ENCODE results near the gene CRYAB.

CRYAB gene

GRCh38 chr11:111923351-111923788 lies 11.8 kb upstream of the CRYAB start:
- DNase-seq (ENCODE audit: extremely low read depth, low read depth): no peak
- no peak for TF ChIP-seq CTCF (IDR thresholded peaks at IDR 0.05; ENCODE audit: low read depth, low read length)

- no peak for DNase-seq (ENCODE audit: extremely low read depth, low read depth)
- TF ChIP-seq CTCF (IDR thresholded peaks at IDR 0.05; ENCODE audit: low read depth, low read length): no peak
These were observed 11.2 kb upstream of the CRYAB start for GRCh38 chr11:111922803-111923202.

- TF ChIP-seq CTCF (IDR thresholded peaks at IDR 0.05; ENCODE audit: low read depth, low read length): no peak
- DNase-seq (ENCODE audit: extremely low read depth, low read depth): no peak
These were observed 10.1 kb upstream of the CRYAB start for GRCh38 chr11:111921541-111922230.

- no peak for DNase-seq (ENCODE audit: extremely low read depth, low read depth)
- TF ChIP-seq CTCF (IDR thresholded peaks at IDR 0.05; ENCODE audit: low read depth, low read length): no peak
These were observed 9.3 kb upstream of the CRYAB start for GRCh38 chr11:111920908-111921307.

GRCh38 chr11:111918390-111919256 lies 7.1 kb upstream of the CRYAB start, which contains the start of gene C11orf52:
Gene C11orf52 (plus strand): TSS chr11:111918913. CDS start chr11:111918973, 60 bp downstream.
- no peak for DNase-seq (ENCODE audit: extremely low read depth, low read depth)
- no peak for TF ChIP-seq CTCF (IDR thresholded peaks at IDR 0.05; ENCODE audit: low read depth, low read length)

- no peak for TF ChIP-seq CTCF (IDR thresholded peaks at IDR 0.05; ENCODE audit: low read depth, low read length)
- no peak for DNase-seq (ENCODE audit: extremely low read depth, low read depth)
These were observed 6.2 kb upstream of the CRYAB start for GRCh38 chr11:111917788-111918187.

- no peak for DNase-seq (ENCODE audit: extremely low read depth, low read depth)
- TF ChIP-seq CTCF (IDR thresholded peaks at IDR 0.05; ENCODE audit: low read depth, low read length): no peak
These were observed 5.7 kb upstream of the CRYAB start for GRCh38 chr11:111917312-111917711.

All from AG09319 (cell line).